ENCODE measurements around the gene AGPAT4.
A peak's percentile ranks its signal among the peaks of the same experiment; 100 is the strongest.
"Not testable (repeated sequence)": the region's sequence is repeated elsewhere in the genome, so short reads cannot be mapped to it uniquely, and the experiment has no call there.

AGPAT4 gene

GRCh38 chr6:161273752-161274487 is at the start of gene AGPAT4:
AGPAT4 (minus strand) TSS chr6:161274061; CDS start chr6:161232213, 41,848 bp downstream.
- DNase-seq, result peak in 50 of 58 donors; percentile 30 to 89 (median 62)

- peak in 44 of 58 donors; percentile 3 to 92 (median 50) for DNase-seq
Observed at GRCh38 chr6:161319231-161319630, 45.4 kb upstream of the AGPAT4 start.

- DNase-seq, result peak in 43 of 58 donors; percentile 0 to 88 (median 50)
Observed at GRCh38 chr6:161318456-161318855, 44.6 kb upstream of the AGPAT4 start.

GRCh38 chr6:161316531-161316930 is 42.7 kb upstream of the AGPAT4 start:
- no peak for DNase-seq

GRCh38 chr6:161315246-161315917 is 41.5 kb upstream of the AGPAT4 start:
- not testable (repeated sequence) for DNase-seq

- not testable (repeated sequence) for DNase-seq
Observed at GRCh38 chr6:161314541-161315245, 40.8 kb upstream of the AGPAT4 start.

- no peak for DNase-seq
Observed at GRCh38 chr6:161313940-161314509, 40.2 kb upstream of the AGPAT4 start.

GRCh38 chr6:161313475-161313874 is 39.6 kb upstream of the AGPAT4 start:
- not testable (repeated sequence) for DNase-seq

GRCh38 chr6:161309774-161310173 is 35.9 kb upstream of the AGPAT4 start:
- DNase-seq, result not testable (repeated sequence)

GRCh38 chr6:161308075-161308655 is 34.3 kb upstream of the AGPAT4 start:
- no peak for DNase-seq

GRCh38 chr6:161305860-161306259 is 32.0 kb upstream of the AGPAT4 start:
- peak in 14 of 58 donors; percentile 3 to 35 (median 9) for DNase-seq

GRCh38 chr6:161303628-161304340 is 29.9 kb upstream of the AGPAT4 start:
- no peak for DNase-seq

- no peak for DNase-seq
Observed at GRCh38 chr6:161302949-161303348, 29.1 kb upstream of the AGPAT4 start.

GRCh38 chr6:161301338-161301737 is 27.5 kb upstream of the AGPAT4 start:
- no peak for DNase-seq

GRCh38 chr6:161300823-161301222 is 27.0 kb upstream of the AGPAT4 start:
- no peak for DNase-seq

GRCh38 chr6:161299726-161300125 is 25.9 kb upstream of the AGPAT4 start:
- no peak for DNase-seq

- DNase-seq, result no peak
Observed at GRCh38 chr6:161295784-161296183, 21.9 kb upstream of the AGPAT4 start.

- no peak for DNase-seq
Observed at GRCh38 chr6:161292650-161293281, 18.9 kb upstream of the AGPAT4 start.

- DNase-seq, result no peak
Observed at GRCh38 chr6:161292145-161292544, 18.3 kb upstream of the AGPAT4 start.

GRCh38 chr6:161290751-161291150 is 16.9 kb upstream of the AGPAT4 start:
- DNase-seq, result no peak
